MM.1S (cell line): ENCODE results near the gene MAP2K2.

ENCODE experiments used
- EZH2 ChIP-seq: fragments of 300-600 bp; sonication (generic); optimal IDR thresholded peaks from 2 replicates; pipeline ENCODE3; 2017; ENCODE audit warnings: low read depth, mild to moderate bottlenecking, antibody characterized with exemption, low read length, mixed read lengths
- TF ChIP-seq, protein P1 (sequence below): fragments of 300-600 bp; sonication (generic); IDR thresholded peaks from 2 replicates; pipeline ENCODE4 v1.5.1; 2016; ENCODE audit warnings: antibody characterized with exemption, low read length, mixed read lengths

DNA sequence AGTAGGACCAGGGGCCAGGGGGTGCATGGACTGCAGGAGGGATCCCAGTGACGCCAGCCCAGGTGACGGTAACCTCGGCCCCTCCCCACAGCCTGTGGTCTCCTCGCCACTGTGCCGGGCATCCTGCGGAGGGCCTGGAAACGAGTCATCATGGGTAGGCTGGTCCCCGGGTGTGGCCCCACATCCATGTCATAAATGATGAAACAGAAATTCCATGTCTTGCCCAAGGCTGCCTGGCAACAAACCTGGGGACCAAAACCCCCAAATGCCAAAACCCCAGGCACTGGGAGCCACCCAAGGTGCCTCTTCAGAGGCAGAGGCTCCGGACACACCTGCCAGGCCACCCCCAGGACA lies 20.9 kb downstream of the MAP2K2 start:
- TF ChIP-seq, protein P1, sequence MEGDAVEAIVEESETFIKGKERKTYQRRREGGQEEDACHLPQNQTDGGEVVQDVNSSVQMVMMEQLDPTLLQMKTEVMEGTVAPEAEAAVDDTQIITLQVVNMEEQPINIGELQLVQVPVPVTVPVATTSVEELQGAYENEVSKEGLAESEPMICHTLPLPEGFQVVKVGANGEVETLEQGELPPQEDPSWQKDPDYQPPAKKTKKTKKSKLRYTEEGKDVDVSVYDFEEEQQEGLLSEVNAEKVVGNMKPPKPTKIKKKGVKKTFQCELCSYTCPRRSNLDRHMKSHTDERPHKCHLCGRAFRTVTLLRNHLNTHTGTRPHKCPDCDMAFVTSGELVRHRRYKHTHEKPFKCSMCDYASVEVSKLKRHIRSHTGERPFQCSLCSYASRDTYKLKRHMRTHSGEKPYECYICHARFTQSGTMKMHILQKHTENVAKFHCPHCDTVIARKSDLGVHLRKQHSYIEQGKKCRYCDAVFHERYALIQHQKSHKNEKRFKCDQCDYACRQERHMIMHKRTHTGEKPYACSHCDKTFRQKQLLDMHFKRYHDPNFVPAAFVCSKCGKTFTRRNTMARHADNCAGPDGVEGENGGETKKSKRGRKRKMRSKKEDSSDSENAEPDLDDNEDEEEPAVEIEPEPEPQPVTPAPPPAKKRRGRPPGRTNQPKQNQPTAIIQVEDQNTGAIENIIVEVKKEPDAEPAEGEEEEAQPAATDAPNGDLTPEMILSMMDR: no peak
- no peak for TF ChIP-seq EZH2
